ENCODE results near the gene FSTL4.
"Not testable (repeated sequence)": the region's sequence is repeated elsewhere in the genome, so short reads cannot be mapped to it uniquely, and the experiment has no call there.

The FSTL4 gene

DNA sequence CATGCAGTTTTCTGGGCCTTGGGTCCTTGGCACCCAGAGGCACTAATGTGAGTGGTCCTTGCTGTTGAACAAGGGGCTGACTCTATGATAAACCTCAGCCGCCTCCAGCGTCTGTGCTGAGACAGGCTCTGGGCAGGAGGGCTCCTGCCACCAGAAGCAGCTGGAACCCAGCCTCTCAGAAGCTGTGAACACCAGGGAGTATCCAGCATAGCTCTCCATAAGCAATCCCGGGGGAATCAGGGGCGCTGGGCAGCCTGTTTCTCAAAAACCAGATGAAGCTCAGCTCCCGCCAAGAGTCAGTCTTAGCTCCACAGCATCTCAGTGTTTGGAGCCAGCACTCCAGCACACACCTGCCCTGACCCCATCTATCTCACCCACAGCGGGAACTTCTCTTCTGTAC is 390.3 kb downstream of the FSTL4 start:
- DNase-seq (ENCODE audit: low spot score) = no peak

DNA sequence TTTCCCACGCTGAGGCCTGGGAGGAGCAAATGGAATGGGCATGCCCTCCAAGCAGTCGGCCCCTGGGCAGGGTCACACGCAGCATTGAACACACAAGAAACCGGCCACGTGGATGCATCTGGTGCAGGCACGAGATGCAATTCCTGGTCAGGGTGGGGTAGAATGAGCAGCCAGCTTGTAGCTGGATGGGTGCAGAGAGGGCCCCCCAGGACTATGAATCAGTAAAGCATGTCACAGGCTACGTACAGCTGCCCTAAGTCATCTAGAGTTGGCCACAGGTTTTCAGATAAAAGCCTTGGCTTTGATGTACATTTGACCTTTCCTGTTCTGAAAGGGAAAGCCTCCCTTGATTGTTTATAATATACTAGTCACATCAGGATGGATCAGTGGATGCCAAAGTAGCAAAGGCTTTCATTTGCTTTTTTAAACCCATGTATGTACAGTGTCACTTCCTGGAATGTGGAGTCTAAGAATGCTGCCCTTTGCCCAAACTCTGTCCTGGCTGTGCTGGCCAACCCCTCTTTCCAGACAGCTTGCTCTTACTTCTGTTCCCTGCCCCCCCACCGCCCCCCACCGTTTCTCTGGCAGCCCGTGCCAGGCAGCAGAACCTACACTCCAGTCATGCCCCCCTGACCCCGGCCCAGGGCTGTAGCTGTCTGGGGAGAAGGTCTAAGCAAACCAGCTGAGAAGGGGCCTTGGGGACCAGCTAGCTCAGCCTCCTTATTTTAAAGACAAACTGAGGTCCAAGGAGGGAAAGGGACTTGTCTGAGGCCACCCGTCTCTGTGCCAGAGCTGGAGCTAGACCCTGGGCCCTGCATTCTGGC is 391.3 kb downstream of the FSTL4 start:
- no peak for DNase-seq (ENCODE audit: low spot score)

DNA sequence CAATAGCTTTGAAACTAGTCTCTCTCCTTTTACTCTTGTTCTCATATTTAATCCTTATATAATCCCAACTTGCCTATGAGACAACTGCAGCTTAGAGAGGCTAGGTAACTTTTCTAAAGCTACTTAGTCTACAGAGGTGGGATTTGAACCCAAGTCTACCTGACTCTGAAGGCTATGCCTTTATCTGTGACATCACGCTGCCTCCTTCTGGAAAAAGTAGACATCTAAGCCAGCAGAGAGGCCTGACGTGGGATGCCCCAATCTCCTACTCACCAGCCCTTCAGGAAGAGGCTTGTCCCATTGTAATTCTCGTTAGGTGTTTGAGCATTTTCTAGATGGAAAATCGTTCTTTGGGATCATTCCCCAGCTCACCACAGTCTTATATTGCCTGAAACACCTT is 393.0 kb downstream of the FSTL4 start:
- no peak for DNase-seq (ENCODE audit: low spot score)

GRCh38 chr5:133216138-133216537 is 396.2 kb downstream of the FSTL4 start:
- not testable (repeated sequence) for DNase-seq (ENCODE audit: low spot score)

GRCh38 chr5:133214153-133214820 is 398.1 kb downstream of the FSTL4 start:
- no peak for DNase-seq (ENCODE audit: low spot score)

- no peak for DNase-seq (ENCODE audit: low spot score)
Observed at GRCh38 chr5:133205649-133206048, 406.7 kb downstream of the FSTL4 start.

- no peak for DNase-seq (ENCODE audit: low spot score)
Observed at GRCh38 chr5:133205204-133205603, 407.1 kb downstream of the FSTL4 start.

DNA sequence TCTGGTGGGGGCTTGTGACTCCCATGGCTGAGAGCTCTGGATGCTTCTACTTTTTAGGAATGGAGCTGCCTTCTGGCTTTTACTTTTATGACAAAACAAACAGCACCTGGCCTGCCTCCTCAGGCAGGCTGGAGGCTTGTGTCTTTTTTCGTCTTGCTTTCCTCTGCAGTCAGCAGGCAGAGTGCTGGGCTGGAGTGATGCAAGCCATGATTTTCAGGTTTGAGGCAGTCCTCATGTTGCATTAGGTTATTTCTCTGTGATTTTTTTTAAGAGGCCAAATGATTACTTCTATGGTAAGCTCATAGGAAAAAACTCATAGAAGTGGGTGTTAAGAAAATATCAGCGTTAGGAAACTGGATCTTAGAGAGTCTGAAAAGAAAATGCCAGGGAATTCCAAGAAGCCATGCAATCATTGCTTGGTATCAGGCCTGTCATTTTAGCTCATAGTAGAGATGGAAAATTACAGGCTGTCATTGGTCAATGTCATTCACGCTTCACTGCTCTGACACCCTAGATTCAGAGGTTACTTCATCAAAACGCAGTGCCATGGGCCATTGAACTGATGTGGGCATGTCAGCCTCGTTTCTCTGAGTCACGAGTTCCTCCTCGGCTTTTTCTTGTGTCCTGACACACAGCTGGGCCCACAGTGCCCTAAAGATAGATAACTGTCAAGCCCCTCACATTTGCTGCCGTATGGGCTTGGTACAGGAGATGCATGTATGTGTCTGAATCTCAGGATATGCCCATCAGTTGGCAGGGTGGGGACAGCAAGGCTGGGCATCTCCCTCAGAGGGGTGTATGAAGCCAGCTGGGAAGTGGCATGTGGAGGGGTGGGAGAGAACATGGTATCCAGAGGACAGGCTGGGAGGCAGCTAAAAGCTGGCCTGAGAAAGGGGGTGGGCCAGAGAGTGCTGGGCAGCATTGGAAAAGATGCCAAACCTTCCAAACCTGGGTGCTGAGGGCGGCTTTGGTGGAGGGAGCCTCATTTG is 408.7 kb downstream of the FSTL4 start:
- DNase-seq (ENCODE audit: low spot score) = no peak

GRCh38 chr5:133202066-133202665 is 410.2 kb downstream of the FSTL4 start:
- no peak for DNase-seq (ENCODE audit: low spot score)

DNA sequence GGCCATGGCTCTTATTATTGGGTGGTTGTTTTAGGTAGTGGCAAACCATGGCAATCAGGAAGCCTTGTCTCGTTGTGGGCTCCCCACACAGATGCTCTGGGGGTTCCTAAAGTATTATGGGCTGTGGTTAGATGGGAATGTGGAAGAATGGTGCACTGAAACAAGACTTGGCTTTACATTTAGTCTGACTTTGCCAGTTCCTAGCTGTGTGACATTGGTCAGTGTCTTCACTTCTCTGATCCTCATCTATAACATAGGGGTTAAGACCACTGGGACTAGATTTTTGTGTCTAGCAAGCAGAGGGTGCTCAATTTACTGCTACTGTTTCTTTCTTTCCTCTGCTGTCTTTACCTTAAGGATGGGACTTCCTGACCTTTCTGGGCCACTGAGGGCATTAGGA is 411.0 kb downstream of the FSTL4 start:
- DNase-seq (ENCODE audit: low spot score) = no peak

DNA sequence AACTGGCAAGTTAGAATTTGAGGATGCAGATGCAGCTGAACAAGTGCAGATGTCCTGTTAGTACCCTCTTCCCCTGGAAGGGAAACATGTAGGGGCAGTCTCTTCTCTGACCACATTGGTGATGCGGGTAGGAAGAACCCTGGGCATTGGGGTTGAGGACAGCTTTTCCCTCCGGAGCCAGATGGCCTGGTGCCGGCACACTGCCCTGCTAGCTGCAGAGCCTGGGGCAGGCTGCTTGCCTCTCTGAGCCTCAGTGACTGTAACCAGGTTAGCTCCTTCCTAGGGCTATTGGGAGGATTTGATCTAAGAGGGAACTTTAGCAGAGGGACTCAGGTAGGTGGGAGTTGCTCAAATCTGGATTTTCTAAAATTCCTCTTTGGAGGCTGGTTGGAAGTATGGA is 412.1 kb downstream of the FSTL4 start:
- DNase-seq (ENCODE audit: low spot score) = no peak

DNA sequence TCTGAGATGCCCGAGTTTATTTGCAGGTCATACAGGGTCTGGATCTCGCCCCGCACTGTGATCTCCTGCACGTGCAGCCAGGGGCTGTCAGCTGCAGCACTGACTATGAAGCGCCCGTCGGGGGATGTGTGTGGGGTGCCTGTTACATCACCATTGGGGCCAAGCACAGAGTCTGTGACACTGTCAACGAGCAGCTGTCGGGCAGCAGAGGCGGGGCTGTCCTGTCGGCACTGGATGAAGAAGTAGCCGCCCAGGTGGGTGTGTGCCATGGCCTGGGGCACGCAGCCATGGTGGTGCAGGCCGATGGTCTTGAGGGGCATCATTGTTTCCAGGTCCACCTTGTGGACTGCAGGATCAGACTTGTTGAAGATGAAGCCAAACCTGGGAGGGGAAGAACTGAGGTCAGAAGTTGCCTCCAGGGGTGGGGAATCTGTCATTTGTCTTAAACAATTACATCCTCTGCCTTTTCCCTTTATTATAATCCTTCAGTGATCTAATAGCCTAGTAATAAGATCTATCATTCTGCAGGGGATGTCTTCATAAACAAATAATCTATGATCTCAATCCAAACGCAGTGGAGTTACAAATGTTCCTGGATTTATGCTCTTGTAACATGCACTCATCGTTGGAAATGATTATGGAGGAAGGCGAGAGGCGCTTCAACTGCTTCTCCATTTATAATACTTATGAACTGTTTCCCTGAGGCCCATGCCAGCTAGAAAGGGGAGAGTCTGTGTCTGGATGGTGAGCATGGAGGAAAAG is 412.7 kb downstream of the FSTL4 start:
- no peak for DNase-seq (ENCODE audit: low spot score)

- no peak for DNase-seq (ENCODE audit: low spot score)
Observed at GRCh38 chr5:133198511-133198910, 413.8 kb downstream of the FSTL4 start.

GRCh38 chr5:133196441-133197085 is 415.8 kb downstream of the FSTL4 start:
- no peak for DNase-seq (ENCODE audit: low spot score)

DNA sequence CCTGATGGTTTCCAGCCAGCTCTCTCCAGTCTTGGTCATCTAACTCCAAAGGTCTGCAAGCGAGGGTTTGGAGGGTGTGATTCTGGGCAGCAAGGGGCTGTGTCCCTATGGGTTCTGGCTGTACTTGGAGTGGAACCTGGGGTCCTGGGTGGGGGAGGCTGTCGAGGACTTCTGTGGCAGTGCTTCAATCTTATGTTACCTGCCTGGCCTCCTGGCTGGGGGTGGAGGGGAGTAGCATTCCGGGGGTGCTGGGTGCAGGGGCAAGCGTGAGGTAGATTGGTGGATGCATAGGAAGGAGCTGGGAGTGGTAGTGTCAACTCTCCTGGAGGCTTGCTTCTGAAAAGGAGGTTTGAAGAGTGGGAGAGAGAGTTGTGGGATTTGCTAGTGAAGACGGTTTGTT is 417.1 kb downstream of the FSTL4 start:
- no peak for DNase-seq (ENCODE audit: low spot score)

DNA sequence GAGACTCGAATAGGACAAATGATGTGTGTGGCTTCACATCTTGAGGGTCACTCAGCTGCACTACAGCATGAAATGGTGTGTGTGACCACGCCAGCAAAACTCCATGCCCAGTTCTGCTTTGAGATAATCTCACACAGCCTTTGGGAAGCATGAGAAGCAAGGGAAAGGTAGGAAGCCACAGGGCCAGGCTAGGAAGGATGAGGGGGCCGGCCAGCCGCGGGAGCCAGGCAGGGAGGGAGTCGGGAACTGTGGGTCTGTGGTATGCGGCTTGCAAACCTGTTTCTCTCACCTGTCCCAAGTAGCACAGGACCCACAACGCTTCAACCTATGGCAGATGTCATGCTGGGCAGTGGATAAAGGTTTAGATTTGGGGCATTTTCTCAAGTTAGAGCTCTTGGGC is 418.5 kb downstream of the FSTL4 start:
- DNase-seq (ENCODE audit: low spot score) = no peak

DNA sequence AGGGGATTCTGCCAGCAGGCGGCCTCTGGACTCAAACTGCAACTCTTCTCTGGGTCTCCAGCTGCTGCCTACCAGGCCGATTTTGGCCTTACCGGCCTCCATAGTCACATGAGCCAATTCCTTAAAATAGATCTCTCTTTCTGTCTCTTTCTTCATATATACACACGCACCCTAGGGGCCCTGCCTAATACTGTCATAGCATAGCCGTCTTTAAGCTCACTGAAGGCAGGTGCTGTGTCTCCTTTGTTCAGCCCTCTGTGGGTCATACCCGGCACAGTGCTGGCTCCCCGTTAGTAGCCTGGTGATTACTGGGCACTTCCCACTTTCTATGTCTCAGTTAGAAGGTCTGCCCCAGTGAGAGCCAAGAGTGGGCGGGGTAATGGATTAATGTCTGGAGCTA is 419.6 kb downstream of the FSTL4 start:
- no peak for DNase-seq (ENCODE audit: low spot score)

DNA sequence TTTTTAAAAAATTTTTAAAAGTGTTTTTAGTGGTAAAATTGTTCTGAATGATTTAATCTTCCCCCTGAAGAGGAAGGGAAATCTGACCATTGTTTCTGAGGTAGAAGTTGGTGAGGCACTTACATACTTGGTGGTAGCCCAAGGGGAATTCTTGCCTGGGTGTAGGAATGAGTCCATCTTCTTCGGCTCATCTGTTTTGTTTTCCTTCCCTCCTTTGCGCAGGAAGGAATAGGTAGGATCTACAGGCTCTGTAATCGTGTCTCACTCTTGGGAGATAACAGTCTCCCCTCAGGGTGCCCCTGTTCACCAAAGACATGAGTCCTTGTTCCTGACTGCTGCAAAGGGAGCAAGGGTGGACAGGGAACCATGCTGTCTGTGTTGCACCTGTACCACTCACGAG is 422.5 kb downstream of the FSTL4 start:
- no peak for DNase-seq (ENCODE audit: low spot score)

DNA sequence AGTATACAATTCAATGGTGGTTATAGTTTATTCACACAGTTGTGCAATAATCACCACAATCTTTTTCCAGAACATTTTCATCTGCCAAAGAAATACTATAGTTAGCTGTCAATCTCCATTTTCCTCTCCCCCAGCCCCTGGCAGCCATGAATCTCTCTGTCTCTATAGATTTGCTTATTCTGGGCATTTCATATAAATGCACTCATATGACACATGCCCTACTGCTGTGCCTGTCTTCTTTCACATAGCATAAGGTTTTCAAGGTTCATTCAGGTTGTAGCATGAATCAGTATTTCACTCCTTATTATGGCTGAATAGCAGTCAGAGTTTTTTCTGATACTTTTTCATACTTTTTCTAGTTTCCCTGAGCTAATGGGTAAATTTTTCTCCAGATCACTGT is 432.9 kb downstream of the FSTL4 start:
- DNase-seq (ENCODE audit: low spot score) = no peak

GRCh38 chr5:133170756-133171387 is 441.5 kb downstream of the FSTL4 start:
- not testable (repeated sequence) for DNase-seq (ENCODE audit: low spot score)
